Astrocyte (in vitro differentiated cells and primary cell): ENCODE measurements around the gene SCAI. TPM values are rescaled to one million over a fixed set of nuclear protein-coding genes. Genes with fewer than 3 reads are reported as not detected.
"Not testable (repeated sequence)": the region's sequence is repeated elsewhere in the genome, so short reads cannot be mapped to it uniquely, and the experiment has no call there.

ENCODE experiments used
- DNase-seq: peaks from one replicate; pipeline ENCODE4 v3.0.0-alpha.2; 2010; ENCODE audit warnings: low read depth
- FAIRE-seq: peaks from 2 replicates; lab custom pipeline; 2011; peaks lifted over from hg19 to GRCh38; lab: Jason Lieb, UNC
- H2AFZ ChIP-seq: 2 replicates; pipeline ENCODE4 v1.6.0; 2012; ENCODE audit warnings: low read depth, low read length, inconsistent platforms
- H3K27ac ChIP-seq: 2 replicates; pipeline ENCODE4 v1.5.1; 2011; ENCODE audit warnings: low read depth, low read length, inconsistent platforms
- H3K27me3 ChIP-seq: 2 replicates; pipeline ENCODE4 v1.6.0; 2011; ENCODE audit warnings: low read length, inconsistent platforms; ENCODE audit not compliant: insufficient read depth
- H3K36me3 ChIP-seq: 2 replicates; pipeline ENCODE4 v1.5.1; 2011; ENCODE audit warnings: low read length, inconsistent platforms; ENCODE audit not compliant: insufficient read depth
- H3K4me1 ChIP-seq: 2 replicates; pipeline ENCODE4 v1.5.1; 2011; ENCODE audit warnings: low read length, inconsistent platforms; ENCODE audit not compliant: insufficient read depth
- H3K4me2 ChIP-seq: 2 replicates; pipeline ENCODE4 v1.6.0; 2012; ENCODE audit warnings: low read length, inconsistent platforms
- H3K4me3 ChIP-seq: 2 replicates; pipeline ENCODE4 v1.5.1; 2011; ENCODE audit warnings: low read depth, mild to moderate bottlenecking, low read length, inconsistent platforms; ENCODE audit not compliant: insufficient read depth
- H3K79me2 ChIP-seq: 2 replicates; pipeline ENCODE4 v1.6.0; 2012; ENCODE audit warnings: mild to moderate bottlenecking, low read length, inconsistent platforms; ENCODE audit not compliant: insufficient read depth
- H3K9ac ChIP-seq: 2 replicates; pipeline ENCODE4 v1.6.0; 2012; ENCODE audit warnings: mild to moderate bottlenecking, low read length, inconsistent platforms
- H3K9me3 ChIP-seq: 2 replicates; pipeline ENCODE4 v1.5.1; 2012; ENCODE audit warnings: low read depth, mild to moderate bottlenecking, low read length, inconsistent platforms; ENCODE audit not compliant: insufficient read depth
- H4K20me1 ChIP-seq: 2 replicates; pipeline ENCODE4 v1.6.0; 2012; ENCODE audit warnings: low read length, inconsistent platforms; ENCODE audit not compliant: insufficient read depth
- H3K27ac Mint-ChIP-seq: one replicate; pipeline ENCODE4 v1.8.0; 2021; ENCODE audit warnings: mild to moderate bottlenecking, mixed read lengths; ENCODE audit not compliant: unreplicated experiment
- H3K27me3 Mint-ChIP-seq: one replicate; pipeline ENCODE4 v1.8.0; 2021; ENCODE audit warnings: low read depth, mixed read lengths; ENCODE audit not compliant: unreplicated experiment
- H3K36me3 Mint-ChIP-seq: one replicate; pipeline ENCODE4 v1.8.0; 2021; ENCODE audit warnings: low read depth, mixed read lengths; ENCODE audit not compliant: unreplicated experiment
- H3K4me1 Mint-ChIP-seq: one replicate; pipeline ENCODE4 v1.8.0; 2021; ENCODE audit warnings: low read depth, mixed read lengths; ENCODE audit not compliant: unreplicated experiment
- H3K4me3 Mint-ChIP-seq: one replicate; pipeline ENCODE4 v1.8.0; 2021; ENCODE audit warnings: mild to moderate bottlenecking, moderate library complexity, mixed read lengths; ENCODE audit not compliant: unreplicated experiment
- H3K9me3 Mint-ChIP-seq: one replicate; pipeline ENCODE4 v1.8.0; 2021; ENCODE audit warnings: mild to moderate bottlenecking, mixed read lengths; ENCODE audit not compliant: unreplicated experiment
- CTCF ChIP-seq: IDR thresholded peaks from 2 replicates; pipeline ENCODE4 v1.5.1; 2011; ENCODE audit warnings: low read depth, mild to moderate bottlenecking, inconsistent platforms, low read length, moderate library complexity; ENCODE audit not compliant: insufficient read depth
- EZH2 ChIP-seq: IDR thresholded peaks from 2 replicates; pipeline ENCODE4 v1.6.1; 2012; ENCODE audit warnings: mild to moderate bottlenecking, low read length, inconsistent platforms; ENCODE audit not compliant: insufficient read depth
- total RNA-seq: library from RNA; stranded (reverse); gene quantifications from 2 replicates; pipeline ENCODE4 v1.2.1, GENCODE V29; 2021

SCAI gene
- total RNA-seq, 1 donor from 2014 or later: 6.8 TPM

- FAIRE-seq: no peak
- H3K4me3 Mint-ChIP-seq: no peak overlapping the region
- Histone ChIP-seq H3K27me3 (no peaks in the 10 kb centered on the region), H3K27ac (no peak overlapping the region), H3K4me1 (peaks cover 3% of the 10 kb centered on the region), H3K79me2 (peaks cover 41% of the 10 kb centered on the region), H3K4me3 (no peak overlapping the region), H3K4me2 (no peak overlapping the region), H3K9me3 (no peaks in the 10 kb centered on the region), H4K20me1 (peaks cover 22% of the 10 kb centered on the region), H2AFZ (no peak overlapping the region), H3K36me3 (peaks cover 2% of the 10 kb centered on the region), H3K9ac (no peak overlapping the region)
- H3K27me3 Mint-ChIP-seq: no peaks in the 10 kb centered on the region
- DNase-seq: no peak
- TF ChIP-seq CTCF: no peak
- TF ChIP-seq EZH2: no peak
- H3K27ac Mint-ChIP-seq: no peak overlapping the region
- H3K4me1 Mint-ChIP-seq: peaks cover 5% of the 10 kb centered on the region
- peaks cover 1% of the 10 kb centered on the region for H3K36me3 Mint-ChIP-seq
- no peaks in the 10 kb centered on the region for H3K9me3 Mint-ChIP-seq
Measured at GRCh38 chr9:125166762-125167161, 23.4 kb upstream of the SCAI start.

DNA sequence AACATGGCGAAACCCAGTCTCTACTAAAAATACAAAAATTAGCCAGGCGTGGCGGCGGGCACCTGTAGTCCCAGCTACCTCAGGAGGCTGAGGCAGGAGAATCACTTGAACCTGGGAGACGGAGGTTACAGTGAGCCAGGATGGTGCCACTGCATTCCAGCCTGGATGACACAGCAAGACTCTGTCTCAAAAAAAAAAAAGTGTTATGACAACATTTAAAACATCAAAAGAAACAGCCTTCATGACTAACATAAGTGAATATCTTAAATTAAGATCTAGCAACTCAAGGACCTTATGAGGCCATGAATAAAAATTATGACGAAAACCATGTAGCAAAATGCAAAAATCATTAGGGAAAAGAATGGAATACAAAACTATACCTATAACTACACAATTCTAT, 19.6 kb upstream of the SCAI start:
- not testable (repeated sequence) for H3K4me1 ChIP-seq, H2AFZ ChIP-seq, H3K4me3 ChIP-seq, FAIRE-seq, H3K4me3 Mint-ChIP-seq, H3K36me3 Mint-ChIP-seq, H3K27me3 Mint-ChIP-seq, H3K27ac ChIP-seq, H3K4me2 ChIP-seq, H3K9me3 ChIP-seq, DNase-seq, H3K9ac ChIP-seq, H3K36me3 ChIP-seq, H3K27me3 ChIP-seq, H3K9me3 Mint-ChIP-seq
- peaks cover 32% of the 10 kb centered on the region for H4K20me1 ChIP-seq
- Mint-ChIP-seq H3K4me1 (peaks cover 11% of the 10 kb centered on the region), H3K27ac (peak overlapping the region; percentile 67)
- H3K79me2 ChIP-seq: peaks cover 50% of the 10 kb centered on the region

DNA sequence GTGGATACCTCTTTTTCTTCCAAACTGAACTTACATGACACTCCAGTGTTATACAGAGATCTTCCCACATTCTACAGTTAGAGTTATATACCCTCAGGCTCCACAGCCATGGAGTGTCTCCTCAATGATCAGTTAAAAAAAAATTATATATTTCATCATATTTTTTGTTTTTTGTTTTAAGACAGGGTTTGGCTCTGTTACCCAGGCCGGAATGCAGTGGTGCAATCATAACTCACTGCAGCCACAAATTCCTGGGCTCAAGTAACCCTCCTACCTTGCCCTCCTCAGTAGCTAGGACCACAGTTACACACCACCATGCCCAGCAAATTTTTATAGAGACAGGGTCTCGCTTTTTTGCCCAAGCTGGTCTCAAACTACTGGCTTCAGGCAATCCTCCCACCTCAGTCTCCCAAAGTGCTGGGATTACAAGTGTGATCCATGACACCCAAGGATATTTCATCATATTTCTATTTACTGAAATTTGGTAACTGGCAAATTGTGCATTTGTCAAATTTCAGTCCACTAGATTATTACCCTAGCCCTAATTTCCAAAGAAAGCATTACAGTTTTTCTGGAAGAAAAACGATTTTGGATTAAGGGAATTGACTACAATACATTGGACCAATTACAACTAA, 18.1 kb upstream of the SCAI start:
- Mint-ChIP-seq H3K9me3 (no peaks in the 10 kb centered on the region), H3K4me1 (peaks cover 11% of the 10 kb centered on the region), H3K36me3 (peaks cover 5% of the 10 kb centered on the region), H3K27me3 (no peaks in the 10 kb centered on the region), H3K27ac (no peak overlapping the region), H3K4me3 (no peak overlapping the region)
- no peak overlapping the region for H3K4me3 ChIP-seq
- peaks cover 45% of the 10 kb centered on the region for H3K79me2 ChIP-seq
- no peak overlapping the region for H3K9ac ChIP-seq
- DNase-seq (peak; percentile 27), FAIRE-seq (no peak)
- H3K27ac ChIP-seq: no peak overlapping the region
- H3K4me1 ChIP-seq: no peaks in the 10 kb centered on the region
- TF ChIP-seq CTCF (no peak), EZH2 (no peak)
- H3K27me3 ChIP-seq: no peaks in the 10 kb centered on the region
- no peak overlapping the region for H3K4me2 ChIP-seq
- no peaks in the 10 kb centered on the region for H3K9me3 ChIP-seq
- H2AFZ ChIP-seq: no peak overlapping the region
- H3K36me3 ChIP-seq: peaks cover 7% of the 10 kb centered on the region
- H4K20me1 ChIP-seq: peaks cover 26% of the 10 kb centered on the region
